ENCODE results near the gene PSAP.

Gene PSAP

DNA sequence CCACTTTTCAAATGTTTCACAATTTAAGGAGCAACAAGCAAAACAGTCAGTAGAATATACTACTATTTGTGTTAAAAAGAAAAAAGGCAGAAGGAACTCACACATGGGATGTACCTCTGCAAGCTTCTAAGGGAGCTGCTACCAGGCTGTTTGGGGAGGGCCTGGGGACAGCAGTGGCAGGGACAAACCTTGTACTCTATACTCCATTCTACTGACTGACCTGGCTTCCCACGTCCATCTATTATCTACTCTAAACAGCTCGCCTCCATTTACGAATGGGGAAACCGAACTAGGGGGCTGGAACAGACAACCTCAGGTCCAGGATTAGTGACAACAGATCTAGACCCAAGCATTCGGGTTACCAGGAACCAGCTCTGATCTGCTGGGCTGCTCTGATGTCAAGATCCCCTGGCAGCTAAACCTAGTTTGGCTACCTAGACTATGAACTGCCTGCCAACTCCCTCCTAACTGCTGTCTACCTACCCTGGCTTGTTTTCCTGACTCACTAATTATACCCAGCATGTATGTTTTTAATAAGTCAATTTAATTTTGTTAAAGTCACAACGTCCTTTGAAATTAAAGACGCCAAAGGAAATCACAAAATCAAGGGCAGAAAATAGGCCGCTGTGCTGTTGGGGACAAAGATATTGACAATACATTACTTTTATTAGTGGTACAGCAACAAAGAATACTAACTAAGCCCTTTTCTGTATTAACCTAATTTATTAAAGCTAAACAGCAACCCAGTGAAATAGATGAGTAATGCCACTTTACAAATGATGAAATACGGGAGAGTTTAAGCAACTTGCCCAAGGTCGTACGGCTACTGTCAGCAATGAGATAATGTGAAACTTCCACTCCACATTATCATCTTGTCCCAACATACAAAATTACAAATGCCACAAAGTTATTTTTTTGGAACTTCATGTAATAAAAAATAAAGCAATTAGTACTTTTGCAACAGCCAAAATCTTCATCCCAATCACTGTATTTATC lies 5.3 kb downstream of the PSAP start:
- no peak for DNase-seq (ENCODE audit: low read depth in 2 of 3, low spot score in 2 of 3)

- no peak for DNase-seq (ENCODE audit: low read depth in 2 of 3, low spot score in 2 of 3)
Observed at GRCh38 chr10:71844695-71845094, 6.4 kb downstream of the PSAP start.

- DNase-seq (ENCODE audit: low read depth in 2 of 3, low spot score in 2 of 3) = no peak
Observed at GRCh38 chr10:71844084-71844483, 7.0 kb downstream of the PSAP start.

- DNase-seq (ENCODE audit: low read depth in 2 of 3, low spot score in 2 of 3) = no peak
Observed at GRCh38 chr10:71842856-71843686, 8.0 kb downstream of the PSAP start.

GRCh38 chr10:71842422-71842821 lies 8.6 kb downstream of the PSAP start:
- no peak for DNase-seq (ENCODE audit: low read depth in 2 of 3, low spot score in 2 of 3)

DNA sequence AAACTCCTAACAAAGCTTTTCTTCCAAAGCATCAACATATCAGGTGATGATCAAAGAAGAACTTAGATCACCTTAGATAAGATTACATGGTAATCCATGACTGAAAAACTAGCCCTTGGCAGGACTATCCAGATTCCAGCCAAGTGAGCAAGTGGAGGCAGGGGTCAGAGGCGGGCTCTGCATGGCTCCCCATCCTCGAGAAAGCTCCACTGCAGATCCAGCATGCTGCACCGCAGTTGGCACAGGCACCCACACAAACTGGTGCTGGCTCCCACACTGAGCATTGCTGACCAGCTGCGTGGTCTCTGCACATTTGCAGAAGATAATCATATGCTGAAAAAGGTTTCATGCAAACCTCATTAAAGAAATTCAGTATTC lies 10.1 kb downstream of the PSAP start:
- no peak for DNase-seq (ENCODE audit: low read depth in 2 of 3, low spot score in 2 of 3)

GRCh38 chr10:71840177-71840957 lies 10.7 kb downstream of the PSAP start:
- DNase-seq (ENCODE audit: low read depth in 2 of 3, low spot score in 2 of 3) = no peak

GRCh38 chr10:71838264-71839211 lies 12.5 kb downstream of the PSAP start:
- no peak for DNase-seq (ENCODE audit: low read depth in 2 of 3, low spot score in 2 of 3)

- no peak for DNase-seq (ENCODE audit: low read depth in 2 of 3, low spot score in 2 of 3)
Observed at GRCh38 chr10:71837098-71837827, 13.8 kb downstream of the PSAP start.

GRCh38 chr10:71836596-71836974 lies 14.5 kb downstream of the PSAP start:
- no peak for DNase-seq (ENCODE audit: low read depth in 2 of 3, low spot score in 2 of 3)

DNA sequence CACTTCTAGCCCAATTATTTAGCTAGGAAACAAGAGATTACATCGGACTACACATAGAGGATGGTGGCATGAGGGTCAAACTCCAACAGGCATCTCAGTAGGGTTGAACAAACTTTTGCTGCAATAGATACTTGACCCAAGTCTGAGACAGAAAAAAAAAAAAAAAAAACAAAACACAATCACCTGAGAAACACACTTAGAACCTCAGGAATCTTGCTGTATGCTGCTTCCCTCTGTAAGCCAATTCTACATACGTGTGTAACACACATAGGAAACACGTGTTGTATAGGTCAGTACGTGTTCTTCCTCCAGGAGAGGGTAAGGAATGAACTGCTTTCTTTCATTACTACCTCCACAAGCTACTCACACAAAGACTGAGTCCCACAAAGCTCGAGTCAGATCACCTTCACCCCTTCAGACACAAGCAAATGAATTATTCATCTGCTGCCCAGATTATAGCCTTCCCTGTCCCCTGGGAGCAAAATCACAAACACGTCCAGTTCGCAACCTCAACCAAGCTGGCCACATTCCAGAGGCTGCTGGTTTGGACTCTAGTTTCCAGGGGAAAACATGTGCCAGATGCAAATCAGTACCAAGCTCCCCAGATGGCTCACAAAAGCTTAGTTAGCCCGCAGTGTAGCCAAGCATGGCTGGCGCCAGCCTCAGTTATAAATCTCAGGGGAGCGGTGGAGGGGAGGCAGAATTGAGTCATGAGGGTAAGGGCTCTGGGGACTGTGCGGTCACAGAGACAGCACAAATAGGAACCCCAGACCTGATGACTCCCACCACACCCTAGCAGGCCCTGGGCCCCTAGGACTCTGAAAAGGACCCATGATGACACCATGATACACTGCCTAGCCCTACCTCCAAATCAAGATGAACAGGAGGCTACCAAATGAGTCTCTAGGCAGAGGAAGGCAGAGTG lies 15.1 kb downstream of the PSAP start:
- no peak for DNase-seq (ENCODE audit: low read depth in 2 of 3, low spot score in 2 of 3)

DNA sequence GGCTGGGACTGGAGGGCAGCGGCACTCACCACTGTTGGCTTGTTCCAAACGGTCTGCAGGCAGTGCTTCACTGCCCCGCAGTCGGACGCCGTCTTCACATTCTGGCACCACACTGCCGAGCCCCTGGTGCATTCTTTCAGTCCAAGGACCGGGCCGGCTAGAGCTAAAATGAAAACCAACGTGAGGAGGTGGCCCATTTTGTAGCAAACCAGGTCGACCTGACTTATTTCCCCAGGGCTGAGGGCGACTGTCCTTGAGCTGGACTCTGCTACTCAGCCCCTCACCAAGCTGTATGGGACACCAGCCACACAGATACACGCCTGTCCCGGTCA lies 16.7 kb downstream of the PSAP start:
- no peak for DNase-seq (ENCODE audit: low read depth in 2 of 3, low spot score in 2 of 3)

DNA sequence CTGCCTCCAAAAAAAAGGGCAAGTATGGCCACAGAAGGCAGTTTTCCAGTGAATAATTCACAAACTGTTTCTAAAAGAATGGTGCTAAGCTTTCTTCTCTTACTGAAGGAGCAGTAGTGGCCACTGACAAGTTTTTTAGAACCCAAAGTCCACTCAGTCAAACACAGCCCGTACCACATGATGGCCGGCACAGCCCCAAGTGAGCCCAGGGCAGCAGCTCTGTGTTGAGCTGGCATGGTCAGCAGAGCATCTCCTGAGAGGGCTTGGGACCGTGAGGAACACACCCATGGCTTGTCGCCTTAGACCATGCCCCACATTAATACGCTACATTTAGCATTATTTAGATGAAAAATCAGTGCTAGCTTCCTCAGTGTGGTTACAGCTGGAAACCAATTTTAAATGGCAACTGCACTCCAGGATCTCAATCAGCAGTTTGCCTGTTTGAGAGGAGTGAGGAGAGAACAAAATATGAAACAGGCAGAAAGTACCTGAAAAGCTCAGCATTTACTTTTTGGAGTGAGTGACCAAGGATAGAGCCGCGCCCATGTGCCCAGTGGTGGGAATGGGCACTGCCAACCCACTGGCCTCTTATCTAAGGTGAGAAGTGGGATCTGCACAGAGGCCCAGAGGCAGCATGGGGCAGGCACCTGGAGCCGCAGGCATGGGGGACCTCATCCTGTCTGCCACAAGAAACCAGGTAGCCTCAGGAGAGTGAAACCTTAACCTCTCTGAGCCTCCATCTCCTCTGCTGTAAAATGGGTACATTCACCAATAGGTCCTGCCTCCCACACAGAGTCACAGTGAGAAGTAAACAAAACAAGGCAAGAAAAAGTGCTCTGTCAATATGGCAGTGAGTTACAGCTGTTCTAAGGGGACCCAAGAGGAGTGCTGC lies 17.4 kb downstream of the PSAP start:
- no peak for DNase-seq (ENCODE audit: low read depth in 2 of 3, low spot score in 2 of 3)

DNA sequence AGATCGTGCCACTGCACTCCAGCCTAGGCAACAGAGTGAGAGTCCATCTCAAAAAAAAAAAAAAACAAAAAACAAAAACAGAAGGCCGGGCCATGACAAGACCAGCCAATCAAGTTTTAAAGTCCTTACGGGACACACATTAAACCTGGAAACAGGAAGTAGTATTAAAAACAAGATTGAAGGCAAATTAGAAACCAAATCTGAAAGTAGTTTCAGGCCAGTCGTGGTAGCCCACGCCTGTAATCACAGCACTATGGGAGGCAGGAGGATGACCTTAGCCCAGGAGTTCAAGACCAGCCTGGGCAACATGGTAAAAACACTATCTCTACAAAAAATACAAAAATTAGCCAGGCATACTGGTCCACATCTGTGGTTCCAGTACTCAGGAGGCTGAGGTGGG lies 18.1 kb downstream of the PSAP start:
- DNase-seq (ENCODE audit: low read depth in 2 of 3, low spot score in 2 of 3) = no peak

DNA sequence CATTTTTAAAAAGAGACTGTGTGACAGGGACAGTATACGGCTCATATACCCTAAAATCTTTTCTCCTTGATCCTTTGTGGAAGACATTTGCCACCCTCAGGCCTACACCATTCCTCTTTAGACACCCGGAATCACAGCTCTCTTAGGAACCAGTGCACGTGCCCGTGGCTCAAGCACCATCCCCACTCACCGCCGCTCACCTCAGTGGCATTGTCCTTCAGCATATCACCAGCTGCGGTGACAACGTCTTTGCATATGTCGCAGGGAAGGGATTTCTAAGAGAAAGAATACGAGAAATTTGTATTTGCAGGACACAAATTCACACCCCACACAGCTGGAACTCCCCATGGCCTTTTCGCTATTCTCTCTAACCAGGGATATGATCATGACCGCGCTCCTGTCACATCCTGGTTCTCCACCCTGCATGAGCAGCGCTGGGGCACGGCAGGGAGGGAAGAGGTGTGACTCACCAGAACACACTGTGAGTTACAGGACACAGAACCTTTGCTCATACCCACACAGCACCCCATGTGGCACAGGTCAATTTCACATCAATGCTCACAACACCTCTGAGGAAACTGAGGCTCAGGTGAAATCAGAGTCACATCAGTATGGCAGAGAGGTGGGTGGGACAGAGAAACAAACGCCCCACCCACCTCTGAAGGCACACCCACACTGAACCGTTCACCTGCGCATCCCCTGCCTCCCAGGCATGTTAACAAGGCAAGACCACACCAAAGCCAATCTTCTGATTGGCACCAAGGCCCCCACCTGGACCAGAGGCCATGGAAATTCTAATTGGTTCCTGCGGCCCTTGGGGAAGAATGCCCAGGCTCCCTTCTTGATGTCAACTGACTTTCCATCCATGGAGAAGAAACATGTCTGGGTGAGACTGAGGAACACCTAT lies 19.2 kb downstream of the PSAP start:
- DNase-seq (ENCODE audit: low read depth in 2 of 3, low spot score in 2 of 3) = no peak

DNA sequence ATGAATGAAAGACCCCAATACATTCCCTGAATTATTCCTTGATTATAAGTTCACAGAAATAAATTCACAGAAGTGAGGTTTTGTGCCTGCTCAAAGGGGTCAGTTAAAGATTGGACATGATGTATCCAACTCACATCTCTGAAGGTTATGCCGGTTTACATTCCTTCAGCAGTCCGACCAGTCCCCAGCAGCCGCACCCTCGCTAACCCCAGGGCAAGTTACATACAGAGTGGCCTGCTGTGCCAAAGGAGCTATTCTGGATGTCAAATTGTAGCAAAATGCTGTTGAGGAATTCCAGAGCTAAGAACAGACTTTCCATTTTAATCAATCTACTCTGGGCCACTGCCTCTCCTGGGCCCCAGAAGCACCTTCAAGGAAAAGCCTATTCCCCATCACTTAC lies 20.3 kb downstream of the PSAP start:
- DNase-seq (ENCODE audit: low read depth in 2 of 3, low spot score in 2 of 3) = no peak

DNA sequence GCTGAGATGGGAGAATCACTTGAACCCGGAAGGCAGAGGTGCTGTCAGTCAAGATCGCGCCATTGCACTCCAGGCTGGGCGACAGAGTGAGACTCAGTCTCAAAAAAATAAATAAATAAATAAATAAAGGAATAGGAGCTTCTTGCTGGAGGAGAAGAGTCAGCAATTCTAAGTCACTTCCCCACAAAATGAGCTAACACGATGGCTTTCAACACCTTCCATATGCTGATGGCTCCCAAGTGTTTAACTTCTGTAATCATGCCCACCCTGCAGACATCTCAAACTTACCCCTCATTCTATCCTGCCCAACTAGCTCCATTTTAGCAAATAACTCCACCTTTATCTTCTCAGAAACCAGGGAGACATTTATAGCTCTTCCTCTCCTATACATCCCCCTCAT lies 21.2 kb downstream of the PSAP start:
- DNase-seq (ENCODE audit: low read depth in 2 of 3, low spot score in 2 of 3) = no peak

All from activated CD8-positive, alpha-beta memory T cell treated with anti-CD3 and anti-CD28 coated beads for 48 hours (primary cell).